Right renal cortex interstitium (tissue), 3 donors: Measurements from ENCODE around the gene PEPD. TPM values are rescaled to one million over a fixed set of nuclear protein-coding genes. Genes with fewer than 3 reads are reported as not detected.
"Not testable (repeated sequence)": the region's sequence is repeated elsewhere in the genome, so short reads cannot be mapped to it uniquely, and the experiment has no call there.

ENCODE experiments used
- DNase-seq, 3 donors: peaks; one replicate each; pipeline ENCODE4 v3.0.0-alpha.2; 2013; ENCODE audit warnings: low read depth in 3 of 3, low spot score in 2 of 3
- polyA plus RNA-seq, 3 donors: library from polyadenylated mRNA; unstranded; fragments of 120-200 nt; gene quantifications; one replicate each; pipeline ENCODE4 v1.2.1, GENCODE V29; 2013; ENCODE audit not compliant: insufficient read length in 3 of 3

PEPD gene
- polyA plus RNA-seq, 3 donors, result 112 to 141 (median 123) TPM

DNA sequence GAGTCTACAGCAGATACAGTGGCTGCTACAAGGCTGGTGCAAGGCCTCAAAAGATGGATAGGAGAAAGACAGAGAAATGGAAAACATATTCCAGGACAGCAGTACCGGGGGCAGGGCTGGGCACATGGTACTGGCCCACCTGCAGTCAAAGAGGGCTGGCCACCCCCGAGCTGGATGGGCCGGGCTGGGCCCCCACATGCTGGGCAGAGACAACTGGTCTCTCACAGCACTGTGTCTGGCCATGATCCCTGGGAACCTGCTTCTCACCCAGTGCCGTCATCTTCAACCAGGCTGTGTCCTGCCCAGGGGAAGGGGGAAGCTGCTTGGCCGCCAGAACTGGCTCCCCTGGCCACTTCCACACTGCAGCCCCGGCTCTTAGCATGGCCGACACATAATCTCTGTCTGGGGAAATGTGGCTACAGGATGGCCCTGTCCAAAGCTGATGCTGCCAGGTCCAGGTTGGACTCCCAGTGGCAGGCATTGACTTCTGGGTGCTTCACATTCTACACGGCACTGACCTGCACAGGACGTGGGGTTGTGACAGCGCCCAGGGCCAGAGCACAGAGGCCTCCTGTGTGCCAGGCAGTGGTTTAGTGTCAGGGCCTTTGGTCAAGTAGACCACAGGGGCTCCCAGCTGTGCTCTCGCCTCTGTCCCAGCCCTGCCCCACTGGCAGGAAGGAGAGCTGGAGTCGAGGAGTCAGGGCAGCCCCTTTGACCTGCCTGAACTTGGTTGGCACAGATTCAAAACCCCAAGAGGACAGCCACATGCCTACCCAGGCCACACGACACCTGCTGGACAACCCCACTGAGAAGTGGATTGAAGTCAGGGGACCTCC, 21.7 kb downstream of the PEPD start:
- no peak for DNase-seq

GRCh38 chr19:33499248-33499647, 22.3 kb downstream of the PEPD start:
- no peak for DNase-seq

- no peak for DNase-seq
These were observed 23.1 kb downstream of the PEPD start for GRCh38 chr19:33498391-33499000.

GRCh38 chr19:33497778-33498175, 23.8 kb downstream of the PEPD start:
- DNase-seq, result no peak

GRCh38 chr19:33497131-33497777, 24.3 kb downstream of the PEPD start:
- DNase-seq, result no peak

DNA sequence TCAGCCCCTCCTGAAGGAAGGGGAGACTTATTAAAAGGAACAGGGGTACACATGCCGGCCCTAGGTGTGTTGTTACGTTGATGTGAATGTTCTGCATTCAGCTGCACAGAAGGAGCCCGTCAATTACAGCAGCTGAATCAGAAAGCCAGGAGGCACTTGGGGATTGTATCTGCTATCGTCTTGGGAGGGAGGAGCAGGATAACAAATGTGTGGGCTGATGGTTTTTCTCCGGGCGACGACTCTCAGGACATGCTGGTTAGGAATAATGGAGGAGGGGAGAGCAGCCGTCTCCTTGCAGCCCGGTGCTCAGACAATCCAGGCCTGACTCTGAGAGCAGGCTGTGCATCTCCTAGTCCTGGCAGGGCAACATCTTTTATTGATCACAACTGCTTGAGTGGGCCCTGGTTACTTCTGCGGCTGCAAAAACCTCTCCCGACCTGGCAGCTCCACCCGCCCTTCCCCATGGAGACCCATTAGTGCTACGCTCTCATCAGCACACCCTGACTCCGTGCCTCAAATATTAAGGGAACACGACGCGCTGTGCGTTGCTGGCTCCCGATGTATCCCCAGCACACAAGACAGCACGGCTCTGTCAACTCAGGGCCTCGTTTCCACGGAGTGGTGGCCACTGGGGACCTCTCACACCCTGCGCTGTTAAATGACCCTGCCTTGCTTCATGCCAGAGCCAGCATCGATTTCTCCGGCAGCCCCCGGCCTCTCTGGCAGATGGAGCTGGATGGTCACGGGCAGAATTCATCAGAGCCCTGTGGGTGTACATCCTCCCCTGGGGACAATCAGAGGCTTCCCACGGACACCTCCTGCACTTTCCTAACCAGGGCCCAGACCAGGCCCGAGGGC, 25.3 kb downstream of the PEPD start:
- DNase-seq, result no peak

DNA sequence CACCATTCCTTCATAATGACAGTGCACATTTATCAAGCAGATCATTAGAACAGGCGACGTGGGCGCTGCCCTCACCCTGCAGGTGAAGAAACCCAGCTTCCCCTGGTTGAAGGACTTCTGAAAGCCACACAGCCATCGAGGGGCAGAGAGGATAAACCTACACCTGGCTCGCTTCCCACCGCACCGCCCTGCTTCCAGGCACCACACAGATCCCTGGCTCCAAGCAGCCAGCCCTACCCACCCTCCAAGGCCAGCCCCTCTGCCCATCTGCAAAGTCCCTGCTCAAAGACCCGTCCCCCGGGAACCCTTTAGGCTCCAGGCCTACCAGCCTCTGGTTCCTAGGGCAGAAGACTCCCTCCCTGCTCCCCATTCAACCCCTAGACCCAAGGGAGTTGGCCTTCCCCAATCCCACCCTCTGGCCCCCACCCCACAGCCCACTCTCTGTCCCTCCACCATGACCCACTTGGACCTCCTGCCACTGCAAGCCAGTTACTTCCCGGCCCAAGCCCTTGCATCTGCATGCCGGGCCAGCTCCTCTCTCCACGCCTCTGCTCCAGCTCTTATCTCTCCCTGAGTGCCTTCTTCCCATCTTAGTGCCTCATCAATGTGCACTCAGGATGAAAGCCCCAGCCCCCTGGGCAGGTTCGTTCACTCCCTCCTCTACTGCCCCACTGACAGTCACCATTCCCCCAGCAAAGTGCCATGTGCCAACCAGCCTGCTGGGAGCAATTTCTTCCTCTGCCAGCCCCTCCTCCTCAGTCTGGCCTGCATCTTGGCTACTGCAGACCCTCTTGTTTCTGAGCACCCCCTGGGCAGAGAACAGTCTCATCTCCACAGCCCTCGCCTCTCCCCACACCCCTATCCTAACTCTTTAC, 28.0 kb downstream of the PEPD start:
- no peak for DNase-seq

- no peak for DNase-seq
These were observed 28.6 kb downstream of the PEPD start for GRCh38 chr19:33492951-33493350.

DNA sequence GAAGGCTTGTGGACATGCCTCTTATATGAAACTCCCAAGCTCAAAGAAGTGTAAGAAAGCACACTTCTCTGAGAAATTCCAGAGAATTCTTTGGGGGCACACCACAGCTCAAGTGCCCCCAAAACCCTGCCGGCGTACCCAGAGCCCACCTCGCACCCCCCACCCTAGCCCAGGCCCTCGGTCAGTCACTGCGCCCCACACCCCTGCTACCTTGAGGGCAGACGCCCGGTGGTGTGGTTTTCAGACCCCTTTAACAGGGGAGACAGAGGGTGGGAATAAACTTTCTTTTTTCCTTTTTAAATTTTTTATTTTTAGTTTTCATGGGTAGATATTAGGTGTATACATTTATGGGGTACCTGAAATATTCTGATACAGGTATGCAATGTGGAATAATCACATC, 29.5 kb downstream of the PEPD start:
- no peak for DNase-seq

- DNase-seq, result not testable (repeated sequence)
These were observed 31.0 kb downstream of the PEPD start for GRCh38 chr19:33490596-33490995.

DNA sequence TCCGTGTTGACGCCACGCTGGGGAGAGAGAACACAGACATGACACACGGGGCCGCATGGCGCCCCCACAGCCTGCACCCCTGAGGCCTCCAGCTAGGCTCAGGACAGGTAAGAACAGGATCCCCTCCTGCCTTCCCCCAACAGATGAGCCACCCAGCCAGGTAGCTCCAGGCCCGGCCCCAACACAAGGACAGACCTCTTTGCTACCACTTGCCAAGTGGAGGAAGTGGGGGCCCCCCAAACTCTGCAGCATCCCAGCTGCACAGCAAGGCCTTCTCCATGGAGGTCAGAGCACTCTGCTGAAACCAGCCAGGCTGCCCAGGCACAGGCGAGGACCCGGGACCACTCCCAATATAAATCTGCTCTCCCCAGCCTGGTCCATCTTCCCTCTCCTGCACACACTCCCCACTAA, 31.5 kb downstream of the PEPD start:
- no peak for DNase-seq

GRCh38 chr19:33488826-33489225, 32.8 kb downstream of the PEPD start:
- no peak for DNase-seq

DNA sequence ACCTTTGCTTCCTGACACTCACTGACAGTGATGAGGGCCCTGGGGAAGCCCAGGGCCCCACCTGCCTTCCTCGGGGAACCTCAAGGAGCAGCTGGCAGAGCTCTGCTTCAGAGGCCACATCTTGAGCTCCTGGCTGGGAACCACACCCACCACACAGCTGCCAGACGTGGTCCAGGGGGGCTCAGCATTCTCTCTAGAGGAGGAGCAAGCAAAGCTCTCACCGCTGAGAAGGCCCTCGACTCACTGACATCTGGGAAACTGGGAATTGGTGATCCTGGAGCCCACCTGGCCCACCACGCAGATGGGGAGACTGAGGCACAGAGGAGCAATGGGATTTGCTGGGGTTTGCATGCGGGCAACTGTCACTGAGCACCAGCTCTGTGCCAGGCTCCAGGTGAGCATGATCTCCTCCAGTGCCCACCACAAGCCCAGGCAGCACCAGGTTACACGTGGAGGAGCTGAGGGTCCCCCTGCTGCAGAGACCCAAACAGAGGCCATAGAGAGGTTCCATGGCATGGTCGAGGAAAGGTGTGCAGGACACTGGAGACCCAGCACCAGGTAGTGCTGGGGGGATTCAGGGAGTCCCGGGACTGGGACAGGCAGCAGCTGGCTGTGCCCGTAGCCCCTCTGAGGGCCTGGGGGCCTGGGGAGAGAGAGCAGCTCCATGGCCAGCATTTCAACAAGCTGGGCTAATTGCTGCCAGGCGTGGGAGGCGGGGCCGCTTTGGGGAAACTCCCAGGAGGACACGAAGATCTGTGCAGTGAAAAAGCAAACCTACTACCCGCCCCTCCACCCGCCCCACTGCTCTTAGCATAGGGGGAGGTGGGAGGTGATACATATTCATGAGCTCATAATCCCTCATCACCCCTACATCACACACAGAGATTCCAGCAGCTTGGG, 33.4 kb downstream of the PEPD start:
- no peak for DNase-seq

GRCh38 chr19:33486936-33487811, 34.4 kb downstream of the PEPD start:
- DNase-seq, result no peak

DNA sequence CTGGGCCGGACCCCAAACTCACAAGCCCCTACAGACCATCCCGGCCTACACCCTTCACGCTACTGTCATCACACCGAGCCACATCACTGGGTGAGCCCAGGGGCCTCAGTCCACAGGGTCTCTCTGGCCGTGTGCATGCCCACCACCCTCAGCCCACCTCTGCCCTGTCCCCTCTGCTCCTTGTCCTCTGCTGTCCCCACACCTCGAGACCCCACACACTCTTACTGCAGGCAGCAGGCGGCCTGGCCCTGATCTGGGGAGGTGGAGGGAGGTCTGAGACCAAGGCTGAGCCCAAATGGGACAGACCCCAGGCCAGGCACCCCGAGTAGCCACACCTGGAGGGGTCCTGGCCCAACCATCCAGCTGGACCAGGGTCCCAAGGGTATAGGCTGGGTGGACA, 35.2 kb downstream of the PEPD start:
- DNase-seq, result no peak

DNA sequence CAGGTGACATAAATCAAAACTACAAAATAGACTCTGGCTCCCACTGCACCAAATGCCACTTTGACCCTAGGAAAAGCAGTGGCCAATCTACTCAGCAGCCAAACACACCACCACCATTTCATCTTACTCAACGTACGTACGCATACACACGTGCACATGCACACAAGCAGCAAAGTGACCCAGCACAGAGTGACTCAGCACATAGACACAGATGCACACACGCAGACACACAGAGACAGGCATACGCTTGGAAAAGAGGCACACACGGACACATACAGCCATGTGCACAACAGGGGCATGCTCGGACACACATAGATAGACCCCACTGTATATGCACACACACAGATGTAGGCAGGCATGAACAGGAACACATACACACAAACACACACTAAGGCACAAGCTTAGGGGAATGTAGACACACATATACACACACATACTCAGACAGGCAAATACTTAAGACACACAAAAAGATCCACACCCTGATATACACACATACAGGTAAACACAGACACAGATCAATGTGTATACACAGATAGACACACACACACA, 37.3 kb downstream of the PEPD start:
- no peak for DNase-seq

DNA sequence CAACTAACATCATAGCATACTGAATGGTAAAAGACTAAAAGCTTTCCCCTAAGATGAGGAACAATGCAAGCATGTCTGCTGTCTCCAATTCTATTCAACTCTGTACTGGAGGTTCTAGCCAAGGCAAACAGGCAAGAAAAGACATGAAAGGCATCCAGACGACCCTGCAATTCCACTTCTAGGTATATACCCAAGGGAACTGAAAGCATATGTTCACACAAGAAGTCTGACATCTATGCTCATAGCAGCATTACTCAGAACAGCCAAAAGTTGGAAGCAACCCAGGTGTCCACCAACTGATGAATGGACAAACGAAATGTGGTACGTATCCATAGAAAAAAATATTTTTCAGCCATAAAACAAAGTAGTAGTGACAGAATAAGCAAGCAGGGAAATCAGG, 39.1 kb downstream of the PEPD start:
- no peak for DNase-seq

DNA sequence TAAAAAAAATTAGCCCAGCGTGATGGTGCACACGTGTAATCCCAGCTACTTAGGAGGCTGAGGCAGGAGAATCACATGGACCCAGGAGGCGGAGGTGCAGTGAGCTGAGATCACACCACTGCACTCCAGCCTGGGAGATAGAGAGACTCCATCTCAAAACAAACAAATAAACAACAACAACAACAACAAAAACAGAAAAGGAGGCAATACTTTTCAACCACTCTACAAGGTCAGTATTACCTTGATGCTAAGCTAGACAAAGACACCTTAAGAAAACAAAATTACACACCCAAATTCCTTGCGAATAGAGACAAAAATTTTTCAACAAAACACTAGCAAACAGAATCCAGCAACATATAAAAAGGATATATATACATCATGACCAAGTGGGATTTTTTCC, 39.7 kb downstream of the PEPD start:
- DNase-seq, result no peak
